NB4 (cell line): ENCODE data around the gene CDHR2.

Source experiments
- DNase-seq: peaks from one replicate; pipeline ENCODE4 v3.0.0; 2010; ENCODE audit warnings: low read depth
- H3K4me3 ChIP-seq: one replicate; pipeline ENCODE4 v1.5.1; 2011; ENCODE audit warnings: mild to moderate bottlenecking, low read depth, low read length, moderate library complexity
- CTCF ChIP-seq: IDR thresholded peaks from one replicate; pipeline ENCODE4 v1.5.1; 2012; ENCODE audit warnings: low read depth, low read length
- MAX ChIP-seq: IDR thresholded peaks from 2 replicates; pipeline ENCODE4 v1.6.1; 2011; ENCODE audit warnings: low read depth, low read length
- MYC ChIP-seq: IDR thresholded peaks from 2 replicates; pipeline ENCODE4 v1.6.1; 2011; ENCODE audit warnings: low read depth, low read length
- POLR2A ChIP-seq: IDR thresholded peaks from 2 replicates; pipeline ENCODE4 v1.6.1; 2011; ENCODE audit warnings: mild to moderate bottlenecking; ENCODE audit not compliant: insufficient read length; ENCODE audit errors: extremely low read depth

CDHR2 gene

GRCh38 chr5:176530393-176530982 is 18.7 kb upstream of the CDHR2 start:
- no peak for DNase-seq
- H3K4me3 ChIP-seq: no peak overlapping the region
- TF ChIP-seq CTCF: no peak
- no peak for TF ChIP-seq MYC
- TF ChIP-seq MAX: no peak
- TF ChIP-seq POLR2A: no peak

GRCh38 chr5:176530983-176531901 is 17.9 kb upstream of the CDHR2 start:
- H3K4me3 ChIP-seq: no peak overlapping the region
- no peak for DNase-seq
- TF ChIP-seq MYC (no peak), MAX (no peak), POLR2A (no peak)

GRCh38 chr5:176531902-176532493 is 17.1 kb upstream of the CDHR2 start:
- DNase-seq: no peak
- no peak overlapping the region for H3K4me3 ChIP-seq
- TF ChIP-seq CTCF (no peak), MYC (no peak), MAX (no peak), POLR2A (no peak)

GRCh38 chr5:176532795-176533194 is 16.3 kb upstream of the CDHR2 start:
- H3K4me3 ChIP-seq: peak overlapping the region; percentile 80
- no peak for DNase-seq
- TF ChIP-seq MYC (no peak), CTCF (no peak), POLR2A (no peak)

GRCh38 chr5:176533390-176533789 is 15.8 kb upstream of the CDHR2 start:
- DNase-seq: peak; percentile 91
- TF ChIP-seq MYC (0 out of 2 replicates have a peak, but pooled peaks have one; percentile 12), MAX (no peak), POLR2A (no peak), CTCF (no peak)
- peak overlapping the region; percentile 80 for H3K4me3 ChIP-seq
